DND-41 (cell line): Measurements from ENCODE around the gene C11orf52.

Experiments
- ATAC-seq: fragments of 200-7000 bp; cut with Tn5 transposase; 3 replicates; pipeline ENCODE4 v1.9.1; 2021; ENCODE audit warnings: low read depth; ENCODE audit not compliant: insufficient read depth
- DNase-seq: peaks from one replicate; pipeline ENCODE4 v3.0.0-alpha.2; 2020
- H2AFZ ChIP-seq: 2 replicates; pipeline ENCODE4 v1.6.0; 2012; ENCODE audit warnings: low read depth, low read length
- H3K27ac ChIP-seq: 2 replicates; pipeline ENCODE4 v1.5.1; 2012; ENCODE audit warnings: low read length, inconsistent platforms
- H3K27me3 ChIP-seq: fragments of 200-600 bp; sonication (generic); 2 replicates; pipeline ENCODE4 v1.6.0; 2012; ENCODE audit warnings: low read length, mild to moderate bottlenecking, inconsistent platforms; ENCODE audit not compliant: insufficient read depth, poor library complexity
- H3K36me3 ChIP-seq: 2 replicates; pipeline ENCODE4 v1.5.1; 2012; ENCODE audit warnings: low read length, inconsistent platforms; ENCODE audit not compliant: insufficient read depth
- H3K4me1 ChIP-seq: 2 replicates; pipeline ENCODE4 v1.5.1; 2012; ENCODE audit warnings: mild to moderate bottlenecking, low read length; ENCODE audit not compliant: insufficient read depth
- H3K4me2 ChIP-seq: 2 replicates; pipeline ENCODE4 v1.6.0; 2012; ENCODE audit warnings: mild to moderate bottlenecking, moderate library complexity, low read length, inconsistent platforms; ENCODE audit not compliant: insufficient read depth
- H3K4me3 ChIP-seq, 2 experiments: fragments of 200-600 bp in 1 of 2; shearing (Covaris generic) in 1 of 2; 2 replicates each; pipeline ENCODE4 v1.5.1; 2012 to 2016; ENCODE audit warnings: inconsistent platforms in 2 of 2, low read length in 2 of 2, mild to moderate bottlenecking in 2 of 2, low read depth in 1 of 2, moderate library complexity in 1 of 2
- H3K79me2 ChIP-seq: 2 replicates; pipeline ENCODE4 v1.6.0; 2012; ENCODE audit warnings: low read length, inconsistent platforms; ENCODE audit not compliant: insufficient read depth
- H3K9ac ChIP-seq: 2 replicates; pipeline ENCODE4 v1.6.0; 2012; ENCODE audit warnings: low read depth, mild to moderate bottlenecking, inconsistent platforms, low read length, moderate library complexity
- H3K9me3 ChIP-seq: 2 replicates; pipeline ENCODE4 v1.5.1; 2012; ENCODE audit warnings: low read length, moderate library complexity, mild to moderate bottlenecking, inconsistent platforms; ENCODE audit not compliant: insufficient read depth, severe bottlenecking
- H4K20me1 ChIP-seq: 2 replicates; pipeline ENCODE4 v1.6.0; 2012; ENCODE audit warnings: low read length; ENCODE audit not compliant: insufficient read depth
- CTCF ChIP-seq: IDR thresholded peaks from 2 replicates; pipeline ENCODE4 v1.5.1; 2012; ENCODE audit warnings: borderline replicate concordance, low read length, moderate library complexity, mild to moderate bottlenecking; ENCODE audit not compliant: poor library complexity, severe bottlenecking; ENCODE audit errors: extremely low read depth
- EZH2 ChIP-seq: IDR thresholded peaks from 3 replicates; pipeline ENCODE4 v1.6.1; 2012; ENCODE audit warnings: borderline replicate concordance, low read depth, mild to moderate bottlenecking, moderate library complexity, low read length, inconsistent platforms; ENCODE audit not compliant: severe bottlenecking

The C11orf52 gene

DNA sequence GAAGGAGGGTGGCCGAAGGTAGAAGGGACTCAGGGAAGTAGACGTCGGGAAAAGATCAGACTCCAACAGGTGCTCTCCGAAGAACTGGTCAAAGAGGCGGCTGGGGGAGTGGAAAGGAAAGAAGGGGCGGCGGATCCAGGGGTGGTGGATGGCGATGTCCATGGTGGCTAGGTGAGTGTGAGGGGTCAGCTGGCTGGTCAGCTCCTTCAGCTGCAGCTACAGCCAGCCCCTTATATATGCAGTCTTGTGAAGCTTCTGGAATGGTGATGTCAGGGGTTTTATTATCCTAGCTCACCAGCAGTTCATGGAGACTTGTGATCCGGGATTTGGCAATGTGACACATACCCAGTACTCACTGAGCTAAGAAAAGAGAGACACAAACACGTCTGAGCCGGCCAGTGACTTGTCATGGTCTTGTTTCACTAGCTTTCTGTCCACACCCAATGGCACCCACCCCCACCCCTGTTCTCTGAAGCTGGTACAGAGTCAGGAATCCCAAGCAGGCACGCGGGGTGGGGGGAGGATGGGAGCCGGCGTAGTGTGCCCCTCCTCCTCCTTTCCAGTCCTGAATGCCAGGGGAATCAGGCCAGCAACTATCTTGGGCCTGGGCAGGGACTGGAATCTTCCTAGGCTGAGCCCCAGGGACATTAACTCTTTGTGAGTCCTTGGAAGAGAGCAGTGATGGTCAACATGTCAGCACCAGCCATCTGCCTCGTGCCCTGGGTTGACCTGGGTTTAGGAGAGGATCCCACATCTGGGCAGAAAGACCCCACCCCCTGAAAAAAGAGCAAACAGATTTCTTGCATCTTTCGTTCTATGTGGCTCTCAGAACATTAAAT, 6.9 kb upstream of the C11orf52 start, which contains the start of gene CRYAB:
Gene CRYAB, minus strand, starts transcription at position 208 of the 839 bp plus-strand sequence. Its CDS starts 46 bp downstream, at position 162.
- Histone ChIP-seq H3K27me3 (peaks cover 4% of the 10 kb centered on the region), H3K9ac (no peak within 1 kb of the TSS)
- DNase-seq = no peak

GRCh38 chr11:111912535-111912934, 6.2 kb upstream of the C11orf52 start, which contains the start of gene HSPB2:
Gene HSPB2, plus strand, starts transcription at chr11:111912734. Its CDS starts 96 bp downstream, at chr11:111912830.
- Histone ChIP-seq H3K9ac (no peak within 1 kb of the TSS), H3K4me1 (no peaks in the 10 kb centered on the region), H3K4me3 (no peak within 1 kb of the TSS), H3K27me3 (peaks cover 4% of the 10 kb centered on the region), H4K20me1 (no peaks in the 10 kb centered on the region), H3K4me2 (no peak within 1 kb of the TSS), H3K79me2 (no peaks in the 10 kb centered on the region), H2AFZ (no peak within 1 kb of the TSS), H3K27ac (no peak within 1 kb of the TSS), H3K9me3 (no peaks in the 10 kb centered on the region), H3K36me3 (no peaks in the 10 kb centered on the region)
- DNase-seq = no peak
- TF ChIP-seq CTCF = no peak
- TF ChIP-seq EZH2 = no peak
- no peak for ATAC-seq

More for the DNA sequence above, 6.9 kb upstream of the C11orf52 start, which contains the start of gene CRYAB:
- Histone ChIP-seq H3K79me2 (no peaks in the 10 kb centered on the region), H3K9me3 (no peaks in the 10 kb centered on the region), H3K4me3 (no peak within 1 kb of the TSS), H3K4me1 (no peaks in the 10 kb centered on the region), H2AFZ (no peak within 1 kb of the TSS), H3K27ac (no peak within 1 kb of the TSS), H4K20me1 (no peaks in the 10 kb centered on the region), H3K4me2 (no peak within 1 kb of the TSS), H3K36me3 (no peaks in the 10 kb centered on the region)
- ATAC-seq = no peak
- TF ChIP-seq EZH2 (no peak), CTCF (no peak)

GRCh38 chr11:111913031-111913861, 5.5 kb upstream of the C11orf52 start:
- ATAC-seq (no peak), DNase-seq (no peak)
- Histone ChIP-seq H2AFZ (no peak overlapping the region), H3K79me2 (no peaks in the 10 kb centered on the region), H3K4me2 (no peak overlapping the region), H3K36me3 (no peaks in the 10 kb centered on the region), H3K27me3 (peaks cover 4% of the 10 kb centered on the region), H3K9ac (no peak overlapping the region), H3K4me1 (no peaks in the 10 kb centered on the region), H3K9me3 (no peaks in the 10 kb centered on the region), H3K4me3 (no peak overlapping the region), H4K20me1 (no peaks in the 10 kb centered on the region), H3K27ac (no peak overlapping the region)
- no peak for TF ChIP-seq EZH2
- TF ChIP-seq CTCF = no peak
